Hepatocyte (in vitro differentiated cells): Measurements from ENCODE around the gene COPZ2. TPM values are rescaled to one million over a fixed set of nuclear protein-coding genes. Genes with fewer than 3 reads are reported as not detected.
"Not testable (repeated sequence)": the region's sequence is repeated elsewhere in the genome, so short reads cannot be mapped to it uniquely, and the experiment has no call there.

ENCODE experiments used
- DNase-seq: peaks from one replicate; pipeline ENCODE4 v3.0.0-alpha.2; 2016; ENCODE audit warnings: low spot score
- H2AFZ ChIP-seq: fragments of 200-600 bp; sonication (generic); 2 replicates; pipeline ENCODE4 v1.6.0; 2016; ENCODE audit warnings: antibody characterized with exemption, mild to moderate bottlenecking
- H3K27ac ChIP-seq: fragments of 200-600 bp; sonication (generic); 2 replicates; pipeline ENCODE4 v1.5.1; 2016; ENCODE audit warnings: mild to moderate bottlenecking
- H3K27me3 ChIP-seq: fragments of 200-600 bp; sonication (generic); 2 replicates; pipeline ENCODE4 v1.6.1; 2016
- H3K36me3 ChIP-seq: fragments of 200-600 bp; sonication (generic); replicated peaks from 2 replicates; pipeline ENCODE4 v1.5.1; 2016; ENCODE audit warnings: low read depth; ENCODE audit not compliant: insufficient read depth
- H3K4me1 ChIP-seq: fragments of 200-600 bp; sonication (generic); 2 replicates; pipeline ENCODE4 v1.5.1; 2016; ENCODE audit warnings: mild to moderate bottlenecking, moderate library complexity; ENCODE audit not compliant: insufficient read depth
- H3K4me2 ChIP-seq: fragments of 200-600 bp; sonication (generic); 2 replicates; pipeline ENCODE4 v1.6.0; 2016
- H3K4me3 ChIP-seq: fragments of 200-600 bp; sonication (generic); 2 replicates; pipeline ENCODE4 v1.5.1; 2016; ENCODE audit warnings: mild to moderate bottlenecking
- H3K79me2 ChIP-seq: fragments of 200-600 bp; sonication (generic); 2 replicates; pipeline ENCODE4 v1.6.0; 2017; ENCODE audit warnings: mild to moderate bottlenecking
- H3K9me2 ChIP-seq: fragments of 200-600 bp; sonication (generic); replicated peaks from 2 replicates; pipeline ENCODE4 v1.6.0; 2017; ENCODE audit warnings: mild to moderate bottlenecking; ENCODE audit not compliant: insufficient read depth
- H3K9me3 ChIP-seq: fragments of 200-600 bp; sonication (generic); 2 replicates; pipeline ENCODE4 v1.5.1; 2016; ENCODE audit warnings: low read depth, mild to moderate bottlenecking
- H4K20me1 ChIP-seq: fragments of 200-600 bp; sonication (generic); 2 replicates; pipeline ENCODE4 v1.6.0; 2016; ENCODE audit warnings: mild to moderate bottlenecking; ENCODE audit not compliant: insufficient read depth, poor library complexity, severe bottlenecking
- CTCF ChIP-seq: fragments of 200-600 bp; sonication (generic); IDR thresholded peaks from 2 replicates; pipeline ENCODE4 v1.5.1; 2016; ENCODE audit warnings: antibody characterized with exemption, mild to moderate bottlenecking; ENCODE audit not compliant: poor library complexity
- EZH2 ChIP-seq: fragments of 200-600 bp; sonication (generic); IDR thresholded peaks from 2 replicates; pipeline ENCODE4 v1.6.1; 2016; ENCODE audit warnings: antibody characterized with exemption, mild to moderate bottlenecking, borderline replicate concordance
- EZH2phosphoT487 ChIP-seq: fragments of 200-600 bp; sonication (generic); IDR thresholded peaks from one replicate; pipeline ENCODE4 v1.6.1; 2018; ENCODE audit warnings: antibody characterized with exemption, mild to moderate bottlenecking, low read depth, moderate library complexity; ENCODE audit not compliant: unreplicated experiment, severe bottlenecking
- WGBS: methylation state at CpG from one replicate; pipeline ENCODE4 v1.1.6; 2016; ENCODE audit warnings: low lambda C conversion rate; ENCODE audit errors: missing lambda C conversion rate; 5-methylcytosine and 5-hydroxymethylcytosine counted together
- polyA plus RNA-seq: library from polyadenylated mRNA; unstranded; fragments of >200 nt; fragmentation: Nextera tagmentation; extraction: Ambion mirVana; gene quantifications from 2 replicates; pipeline ENCODE4 v1.2.1, GENCODE V29; 2016
- total RNA-seq: library from RNA; depleted of rRNA; stranded (reverse); fragments of >200 nt; gene quantifications from 2 replicates; pipeline ENCODE4 v1.2.3, GENCODE V29; 2014

The COPZ2 gene
- total and polyA plus RNA-seq, 2 experiments from 2014 or later = 36.0 to 139 TPM

GRCh38 chr17:48074322-48075081 lies 36.9 kb upstream of the COPZ2 start:
- Histone ChIP-seq H3K4me2 (no peak overlapping the region), H3K4me1 (no peaks in the 10 kb centered on the region), H3K36me3 (no peaks in the 10 kb centered on the region), H2AFZ (no peak overlapping the region), H3K79me2 (peaks cover 18% of the 10 kb centered on the region), H3K9me3 (no peaks in the 10 kb centered on the region), H3K9me2 (no peaks in the 10 kb centered on the region), H3K4me3 (no peak overlapping the region), H3K27me3 (no peaks in the 10 kb centered on the region), H4K20me1 (peaks cover 3% of the 10 kb centered on the region), H3K27ac (peak overlapping the region; percentile 15)
- DNase-seq = peak; percentile 86
- WGBS = 90% methylated on average over 7 of the region's 7 CpGs
- no peak for TF ChIP-seq EZH2phosphoT487
- TF ChIP-seq CTCF = peak; percentile 78
- TF ChIP-seq EZH2 = no peak

- not testable (repeated sequence) for H4K20me1 ChIP-seq, H3K4me1 ChIP-seq, H3K79me2 ChIP-seq, H3K4me3 ChIP-seq, H3K27ac ChIP-seq, H3K4me2 ChIP-seq, H3K36me3 ChIP-seq, H3K27me3 ChIP-seq, H3K9me2 ChIP-seq, DNase-seq, H3K9me3 ChIP-seq, H2AFZ ChIP-seq
- WGBS = 100% methylated on average over 5 of the region's 5 CpGs
Measured at GRCh38 chr17:48073566-48074094, 36.0 kb upstream of the COPZ2 start.

GRCh38 chr17:48072811-48073210 lies 35.2 kb upstream of the COPZ2 start:
- not testable (repeated sequence) for DNase-seq, H3K79me2 ChIP-seq, H3K9me3 ChIP-seq, H3K36me3 ChIP-seq, H3K9me2 ChIP-seq, H4K20me1 ChIP-seq, H2AFZ ChIP-seq, H3K4me1 ChIP-seq, H3K27ac ChIP-seq, H3K4me3 ChIP-seq, H3K27me3 ChIP-seq, H3K4me2 ChIP-seq
- WGBS = 92% methylated on average over 9 of the region's 9 CpGs

GRCh38 chr17:48071654-48072053 lies 34.1 kb upstream of the COPZ2 start:
- Histone ChIP-seq H3K9me3 (no peaks in the 10 kb centered on the region), H3K4me3 (no peak overlapping the region), H3K27me3 (no peaks in the 10 kb centered on the region), H3K4me1 (peaks cover 4% of the 10 kb centered on the region), H3K4me2 (no peak overlapping the region), H3K9me2 (no peaks in the 10 kb centered on the region), H3K79me2 (no peaks in the 10 kb centered on the region), H3K27ac (no peak overlapping the region), H4K20me1 (no peaks in the 10 kb centered on the region), H2AFZ (no peak overlapping the region), H3K36me3 (no peaks in the 10 kb centered on the region)
- no peak for DNase-seq
- TF ChIP-seq CTCF (no peak), EZH2phosphoT487 (no peak), EZH2 (no peak)
- 76% methylated on average over 2 of the region's 2 CpGs for WGBS
